ENCODE results near the gene HMOX1.

DNA sequence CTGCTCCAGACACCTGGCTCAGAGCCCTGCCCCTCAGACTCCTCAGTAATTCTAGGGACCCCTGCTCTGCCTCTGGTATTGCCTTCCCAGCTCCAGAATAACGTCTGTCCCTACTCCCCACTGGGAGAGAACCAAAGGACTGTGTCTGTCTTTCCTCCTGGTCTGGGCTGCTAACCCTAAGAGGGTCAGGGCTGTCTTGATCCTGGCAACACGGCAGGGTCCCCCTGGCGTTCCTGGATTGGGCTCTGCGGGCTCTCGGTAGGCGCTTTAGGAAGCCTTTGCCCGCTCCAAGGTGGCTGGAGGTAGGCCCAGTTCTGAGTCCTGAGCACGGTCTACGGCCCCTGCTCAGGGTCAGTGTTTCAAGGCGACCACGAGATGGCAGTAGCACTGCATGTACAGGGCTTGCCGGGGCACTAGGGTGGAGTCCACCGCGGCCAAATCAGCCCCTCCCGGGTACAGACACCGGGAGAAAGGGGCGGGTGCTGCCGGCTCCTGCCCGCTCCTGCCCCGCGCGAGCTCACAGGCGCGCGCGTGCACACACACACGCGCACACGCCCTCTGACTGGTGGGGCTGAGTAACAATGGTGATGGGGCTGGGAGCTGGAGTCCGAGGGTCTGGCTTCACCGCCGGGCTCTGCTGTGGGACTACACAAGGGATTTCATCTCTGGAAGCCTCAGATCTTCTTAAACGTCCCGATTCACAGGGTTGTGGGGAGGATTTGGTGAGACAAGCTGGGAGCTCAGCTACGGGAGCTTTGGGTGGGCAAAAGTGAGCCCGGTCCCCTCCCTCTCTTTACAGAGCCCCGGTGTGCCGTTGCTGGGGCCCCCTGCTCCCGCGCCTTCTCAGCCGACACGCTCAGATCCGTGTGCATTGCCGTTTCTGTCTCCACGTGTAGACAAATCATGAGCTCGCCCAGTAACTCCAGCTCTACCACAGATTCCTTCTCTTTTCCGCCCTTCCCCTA, 30.1 kb upstream of the HMOX1 start:
- TF ChIP-seq, protein P1, sequence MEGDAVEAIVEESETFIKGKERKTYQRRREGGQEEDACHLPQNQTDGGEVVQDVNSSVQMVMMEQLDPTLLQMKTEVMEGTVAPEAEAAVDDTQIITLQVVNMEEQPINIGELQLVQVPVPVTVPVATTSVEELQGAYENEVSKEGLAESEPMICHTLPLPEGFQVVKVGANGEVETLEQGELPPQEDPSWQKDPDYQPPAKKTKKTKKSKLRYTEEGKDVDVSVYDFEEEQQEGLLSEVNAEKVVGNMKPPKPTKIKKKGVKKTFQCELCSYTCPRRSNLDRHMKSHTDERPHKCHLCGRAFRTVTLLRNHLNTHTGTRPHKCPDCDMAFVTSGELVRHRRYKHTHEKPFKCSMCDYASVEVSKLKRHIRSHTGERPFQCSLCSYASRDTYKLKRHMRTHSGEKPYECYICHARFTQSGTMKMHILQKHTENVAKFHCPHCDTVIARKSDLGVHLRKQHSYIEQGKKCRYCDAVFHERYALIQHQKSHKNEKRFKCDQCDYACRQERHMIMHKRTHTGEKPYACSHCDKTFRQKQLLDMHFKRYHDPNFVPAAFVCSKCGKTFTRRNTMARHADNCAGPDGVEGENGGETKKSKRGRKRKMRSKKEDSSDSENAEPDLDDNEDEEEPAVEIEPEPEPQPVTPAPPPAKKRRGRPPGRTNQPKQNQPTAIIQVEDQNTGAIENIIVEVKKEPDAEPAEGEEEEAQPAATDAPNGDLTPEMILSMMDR (IDR thresholded peaks at IDR 0.05; ENCODE audit: poor library complexity, severe bottlenecking), result peak; percentile 97
- TF ChIP-seq EZH2 (IDR thresholded peaks at IDR 0.05; ENCODE audit: borderline replicate concordance, insufficient read depth, low read length, poor library complexity, severe bottlenecking), result no peak
- peak; percentile 97 for TF ChIP-seq SMC3 (conservative IDR thresholded peaks at IDR 0.05; ENCODE audit: poor library complexity)
- no peak for TF ChIP-seq MXI1 (conservative IDR thresholded peaks at IDR 0.05; ENCODE audit: poor library complexity, severe bottlenecking)
- TF ChIP-seq TAF1 (IDR thresholded peaks at IDR 0.05; ENCODE audit: low read depth), result peak; percentile 45
- TF ChIP-seq RAD21 (conservative IDR thresholded peaks at IDR 0.05), result peak; percentile 97
